HG03095 (cell line): ENCODE measurements around the gene PCARE.

Experiments
- ATAC-seq: cut with Tn5 transposase; IDR thresholded peaks from one replicate; pipeline ENCODE4 v1.9.1; 2021; ENCODE audit warnings: moderate library complexity; ENCODE audit not compliant: unreplicated experiment

Gene PCARE

DNA sequence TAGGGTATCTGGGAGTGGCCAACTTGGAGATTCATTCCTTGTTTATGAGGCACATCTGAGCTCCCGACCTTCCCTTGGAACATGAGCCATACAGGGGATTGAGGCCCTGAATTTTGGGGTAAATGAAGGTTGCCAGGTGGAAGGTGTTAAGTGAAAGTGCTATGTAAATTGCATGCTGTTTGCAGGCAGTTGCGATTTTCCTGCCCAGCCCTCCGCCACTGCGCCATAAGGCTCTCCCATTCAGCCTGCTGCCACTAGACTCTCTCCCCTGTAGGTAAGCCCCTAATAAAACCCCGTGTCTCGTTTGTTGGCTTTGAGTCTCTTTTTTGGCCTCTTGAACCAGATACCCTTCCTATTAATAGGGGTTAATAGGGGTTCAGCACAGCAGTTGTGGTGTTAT lies 33.8 kb downstream of the PCARE start:
- no peak for ATAC-seq

DNA sequence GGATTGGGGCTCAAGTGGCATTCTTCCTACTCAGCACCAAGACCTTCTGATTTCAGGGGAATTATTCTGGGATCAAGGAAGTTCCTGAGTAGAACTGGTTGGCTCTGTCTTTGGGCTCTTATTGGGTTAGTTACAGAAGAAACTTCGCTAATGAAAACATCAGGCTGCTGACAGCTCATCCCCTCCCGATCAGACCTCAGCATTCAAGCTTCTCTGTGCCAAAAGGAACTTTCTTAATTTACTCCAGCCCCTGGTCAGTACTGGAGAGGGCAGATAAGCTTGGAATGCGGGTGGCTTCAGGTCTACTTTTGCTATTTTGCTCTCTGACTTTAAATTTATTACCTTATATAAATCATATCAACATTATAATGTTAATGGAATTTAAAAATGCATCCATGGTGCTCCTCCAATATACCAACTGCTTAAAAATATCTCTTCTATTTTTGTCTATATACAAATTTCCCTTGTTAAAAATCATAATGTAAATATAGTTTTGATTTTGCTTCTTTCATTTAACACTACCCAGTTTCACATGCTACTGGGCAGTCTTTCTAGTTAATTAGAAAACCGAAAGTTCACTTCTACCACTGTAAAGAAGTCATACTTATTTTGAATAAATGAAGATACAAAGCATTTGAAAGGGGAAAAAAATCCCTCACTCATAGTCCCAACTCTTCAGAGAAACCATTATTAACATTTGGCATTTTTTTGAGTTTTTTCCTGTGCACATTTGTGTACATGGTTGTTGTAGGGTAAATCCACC lies 34.4 kb downstream of the PCARE start:
- ATAC-seq: no peak

DNA sequence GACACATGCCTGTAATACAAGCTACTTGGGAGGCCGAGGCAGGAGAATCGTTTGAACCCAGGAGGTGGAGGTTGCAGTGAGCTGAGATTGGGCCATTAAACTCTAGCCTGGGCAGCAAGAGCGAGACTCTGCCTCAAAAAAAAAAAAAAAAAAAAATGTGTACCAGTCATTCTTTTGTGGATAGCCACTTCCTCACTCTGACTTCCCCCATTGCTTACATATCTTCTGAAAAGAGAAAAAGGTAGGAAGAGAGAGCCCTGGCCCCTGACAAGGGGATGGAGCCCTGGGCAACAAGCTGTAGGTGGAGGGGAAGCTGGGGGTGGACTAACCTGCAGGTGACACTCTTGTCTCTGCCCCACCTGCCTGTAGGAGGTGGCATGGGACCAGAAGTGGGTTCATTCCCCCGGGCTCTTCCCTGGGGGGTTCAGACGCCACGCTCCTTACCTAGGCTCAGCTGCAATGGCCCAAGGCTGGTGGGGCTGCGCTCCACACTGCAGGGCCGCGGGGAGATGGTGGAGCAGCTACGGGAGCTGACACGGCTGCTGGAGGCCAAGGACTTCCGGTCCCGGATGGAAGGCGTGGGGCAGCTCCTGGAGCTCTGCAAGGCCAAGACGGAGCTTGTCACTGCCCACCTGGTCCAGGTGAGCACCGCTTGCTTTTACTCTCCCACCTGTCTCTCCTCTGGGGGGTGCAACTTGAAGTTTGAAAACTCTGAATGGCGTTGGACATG lies 39.1 kb downstream of the PCARE start:
- no peak for ATAC-seq

DNA sequence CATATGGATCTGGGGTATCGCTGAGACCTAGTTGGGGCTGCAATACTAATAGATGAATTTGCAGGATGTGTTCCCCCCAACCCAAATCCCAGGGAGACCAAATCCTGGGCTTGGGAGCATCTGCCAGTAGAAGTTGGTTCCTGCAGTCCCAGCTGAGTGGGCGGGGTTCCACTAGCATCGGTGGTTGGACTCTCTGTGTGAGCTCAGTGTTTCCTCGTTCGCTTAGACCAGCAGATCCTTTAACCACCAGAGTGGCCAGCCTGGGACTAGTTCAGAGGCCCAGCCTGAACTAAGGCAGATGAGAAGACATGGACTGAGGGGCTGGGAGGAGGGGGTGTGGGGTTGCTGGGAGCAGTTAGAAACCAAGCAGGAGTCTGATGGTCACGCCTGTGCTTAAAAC lies 40.7 kb downstream of the PCARE start:
- ATAC-seq: no peak

GRCh38 chr2:29033172-29033571 lies 41.2 kb downstream of the PCARE start:
- no peak for ATAC-seq

- no peak for ATAC-seq
Measured at GRCh38 chr2:29032189-29032588, 42.1 kb downstream of the PCARE start.

DNA sequence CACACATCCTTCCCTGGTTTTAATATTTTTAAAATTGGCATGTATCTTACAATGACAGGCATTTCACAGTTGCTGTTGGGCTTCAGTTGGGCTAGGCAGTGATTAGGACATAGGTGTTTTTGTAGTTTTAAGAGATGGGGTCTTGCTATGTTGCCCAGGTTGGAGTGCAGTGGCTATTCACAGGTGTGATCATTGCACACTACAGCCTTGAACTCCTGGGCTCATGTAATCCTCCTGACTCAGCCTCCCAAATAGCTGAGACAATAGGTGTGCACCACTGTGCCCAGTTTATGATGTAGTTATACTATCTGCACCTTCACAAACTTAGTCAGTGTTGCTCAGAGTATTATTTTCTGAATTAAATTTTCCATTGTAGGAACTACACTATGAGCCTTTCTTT lies 43.3 kb downstream of the PCARE start:
- no peak for ATAC-seq

DNA sequence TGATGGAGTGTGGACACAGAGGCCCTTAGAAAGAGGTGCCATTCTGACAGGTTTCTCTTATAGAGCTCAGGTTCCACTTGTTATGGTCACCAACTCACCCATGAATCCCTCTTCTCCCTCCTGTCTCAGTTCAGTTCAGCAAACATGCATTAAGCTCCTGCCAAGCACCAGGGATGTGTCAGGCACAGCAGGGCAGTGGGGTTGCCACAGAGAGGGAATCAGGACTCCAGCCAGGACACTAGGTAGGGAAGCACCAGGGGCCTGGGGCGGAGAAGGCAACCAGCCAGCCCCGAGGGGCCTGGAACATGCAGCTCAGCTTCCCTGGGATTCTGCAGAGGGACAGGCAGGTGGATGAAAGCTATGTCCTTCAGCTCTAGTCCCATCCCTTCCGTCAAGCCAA lies 48.6 kb downstream of the PCARE start:
- ATAC-seq: no peak

DNA sequence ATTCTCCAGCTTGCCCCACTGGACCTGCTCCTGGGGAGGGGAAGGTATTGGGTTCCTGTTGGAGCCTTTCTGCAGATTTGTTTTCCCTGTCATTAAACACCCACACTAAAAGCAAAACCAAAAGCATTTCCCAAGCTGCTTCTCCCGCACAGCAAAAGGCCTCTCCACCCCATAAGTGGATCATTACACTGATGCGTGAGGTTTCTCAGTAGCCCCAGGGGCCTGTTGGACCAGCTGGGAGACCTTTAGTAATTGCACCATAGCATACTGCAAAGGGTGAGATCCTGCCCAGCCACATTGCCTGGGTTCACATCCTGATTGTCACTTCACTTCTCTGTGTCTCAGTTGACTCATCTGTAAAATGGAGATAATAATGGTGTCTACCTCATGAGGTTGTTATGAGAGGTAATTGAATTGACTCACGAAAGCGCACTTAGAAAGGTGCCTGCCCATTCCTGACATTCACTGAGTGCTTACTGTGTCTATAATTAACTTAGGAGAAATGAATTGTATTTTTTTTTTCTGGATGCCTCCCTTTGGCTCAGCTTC lies 49.4 kb downstream of the PCARE start:
- ATAC-seq: no peak

DNA sequence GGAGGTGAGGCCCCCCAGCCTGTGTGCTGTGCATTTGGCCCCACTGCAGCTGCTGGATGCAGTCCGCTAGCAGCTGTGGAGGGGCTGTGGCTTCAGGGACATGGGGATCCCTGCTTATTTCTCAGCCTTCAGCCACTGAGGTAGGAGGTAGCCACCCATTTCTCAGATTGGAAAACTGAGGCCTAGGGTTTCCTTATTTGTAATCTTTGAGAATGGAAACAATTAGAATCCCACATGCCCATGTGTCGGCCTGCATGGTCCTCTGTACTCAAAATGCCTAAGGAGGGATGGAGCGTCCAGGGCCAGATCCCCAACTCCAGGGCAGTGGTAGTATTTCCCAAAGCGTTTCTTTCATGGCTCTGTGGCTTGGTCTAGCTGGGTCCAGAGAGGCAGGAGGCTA lies 51.1 kb downstream of the PCARE start:
- no peak for ATAC-seq

DNA sequence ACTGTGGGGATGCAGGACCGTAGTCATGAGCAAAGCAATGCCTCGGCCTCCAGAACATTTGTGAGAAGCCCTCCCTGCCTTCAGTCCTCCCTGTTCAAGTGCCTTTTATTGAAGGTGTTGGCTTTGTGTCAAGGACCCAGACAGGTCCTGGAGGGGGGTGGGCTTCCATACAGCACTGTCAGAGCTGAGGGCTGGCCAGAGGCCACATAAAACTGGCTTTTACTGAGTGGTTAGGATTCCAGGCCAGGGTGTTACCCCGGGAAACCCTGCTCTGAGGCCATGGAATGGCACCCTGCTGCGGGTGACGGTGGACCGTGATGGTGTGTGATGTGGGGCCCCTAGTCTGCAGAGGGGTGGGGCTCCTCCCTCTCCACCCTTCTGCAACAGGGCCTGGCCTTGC lies 51.6 kb downstream of the PCARE start:
- no peak for ATAC-seq

- no peak for ATAC-seq
Measured at GRCh38 chr2:29021886-29022285, 52.4 kb downstream of the PCARE start.

DNA sequence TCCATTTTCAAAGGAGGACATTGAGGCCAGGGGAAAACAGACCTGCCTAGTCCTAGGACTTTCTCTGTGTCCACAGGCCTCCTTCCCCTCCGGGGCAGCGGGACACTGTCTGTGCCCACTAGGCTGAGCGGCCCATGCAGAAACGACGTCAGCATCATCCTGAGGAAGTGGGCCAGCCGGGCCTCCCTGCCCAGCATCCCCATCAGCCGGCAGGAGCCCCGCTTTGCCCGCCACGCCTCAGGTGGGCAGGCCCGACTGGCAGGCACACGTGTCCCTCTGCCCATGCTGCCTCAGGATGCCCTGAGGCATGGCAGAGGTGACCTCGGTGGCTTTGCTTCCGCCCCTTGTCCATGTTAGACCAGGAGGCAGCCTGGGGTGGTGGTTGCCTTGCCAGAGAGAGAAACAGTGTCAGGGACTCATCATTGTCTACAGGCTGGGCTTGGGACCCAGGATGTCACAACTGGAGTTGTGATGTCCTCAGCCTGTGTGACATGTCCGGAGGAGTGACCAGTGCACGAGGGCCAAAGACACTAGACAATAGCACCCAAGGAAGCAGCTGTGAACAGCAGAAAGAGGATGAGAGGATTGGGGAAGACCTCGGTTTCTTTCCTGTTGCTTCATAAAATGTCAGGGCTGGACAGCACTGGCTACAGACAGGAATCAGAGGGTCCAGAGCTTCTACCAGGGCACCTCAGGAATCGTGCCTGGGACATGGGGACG lies 56.4 kb downstream of the PCARE start:
- ATAC-seq: no peak

DNA sequence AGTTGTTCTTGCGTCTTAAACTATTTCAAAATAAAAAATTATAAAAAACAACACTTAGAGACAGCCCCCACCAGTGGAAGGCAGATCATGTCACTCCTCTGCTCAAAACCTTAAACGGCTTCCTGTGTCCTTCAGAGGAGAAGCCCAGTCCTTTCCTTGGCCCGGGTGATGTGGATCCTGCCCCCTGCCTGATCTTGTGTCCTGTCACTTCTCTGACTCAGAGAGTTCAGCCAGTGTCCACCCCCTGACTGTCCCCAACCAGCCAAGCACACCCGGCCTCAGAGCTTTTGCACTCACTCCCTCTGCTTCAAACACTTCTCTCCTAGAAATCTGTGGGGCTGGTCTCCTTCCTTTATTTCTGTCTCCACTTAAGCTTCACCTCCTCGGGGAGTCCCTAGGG lies 57.8 kb downstream of the PCARE start:
- no peak for ATAC-seq

DNA sequence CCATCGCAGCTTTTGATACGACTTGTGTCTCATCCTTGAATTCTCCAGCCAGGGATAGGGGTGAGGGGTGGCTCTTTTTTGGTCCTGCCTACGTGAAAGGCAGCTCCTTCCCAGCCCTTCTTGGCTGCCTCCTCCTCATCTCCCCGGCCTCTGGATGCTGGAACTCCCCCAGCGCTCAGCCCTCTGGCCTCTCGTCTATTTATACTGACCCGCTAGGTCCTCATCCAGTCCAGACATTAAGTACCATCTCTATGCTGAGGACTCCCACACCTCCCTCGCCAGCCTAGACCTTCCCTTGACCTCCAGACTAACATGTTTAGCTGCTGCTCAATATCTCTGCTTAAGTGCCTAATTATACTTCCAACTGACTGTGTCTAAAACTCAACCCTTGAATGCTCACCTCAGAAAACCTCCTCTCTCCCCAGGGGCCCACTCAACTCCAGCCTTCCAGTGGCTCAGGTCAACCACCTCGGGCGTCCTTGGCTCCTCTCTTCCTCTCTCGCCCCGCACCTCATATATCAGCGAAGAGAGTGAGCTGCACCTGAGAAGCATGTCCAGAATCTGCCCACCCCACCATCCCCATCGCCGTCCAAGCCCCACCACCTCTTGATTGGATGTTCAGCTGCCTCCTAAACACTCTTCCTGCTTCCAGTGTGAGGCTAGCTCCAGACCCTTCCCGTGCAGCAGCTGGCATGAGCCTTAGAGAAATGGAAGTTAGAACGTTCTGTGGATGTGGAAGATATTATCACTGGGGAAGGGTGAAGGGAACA lies 58.4 kb downstream of the PCARE start:
- ATAC-seq: no peak

GRCh38 chr2:29014811-29015421 lies 59.4 kb downstream of the PCARE start:
- no peak for ATAC-seq

DNA sequence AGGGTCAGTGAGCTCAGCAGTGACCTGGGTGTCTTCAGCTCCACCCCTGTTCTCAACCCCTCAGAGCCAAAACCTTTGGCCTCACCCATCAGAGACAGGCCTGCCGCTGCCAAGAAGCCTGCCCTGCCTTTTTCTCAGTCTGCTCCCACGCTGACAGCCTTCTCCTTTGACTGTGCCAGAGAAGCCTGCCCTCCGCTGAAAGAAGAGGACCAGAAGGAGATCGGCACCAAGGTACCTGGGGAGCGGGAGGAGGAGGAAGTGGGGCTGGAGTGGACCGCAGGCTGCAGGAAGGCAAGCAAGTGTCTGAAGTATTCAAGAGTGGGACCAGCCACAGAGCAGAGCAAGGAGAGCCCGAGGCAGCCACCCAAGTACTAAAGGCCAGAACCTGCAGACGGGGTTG lies 60.0 kb downstream of the PCARE start:
- no peak for ATAC-seq

DNA sequence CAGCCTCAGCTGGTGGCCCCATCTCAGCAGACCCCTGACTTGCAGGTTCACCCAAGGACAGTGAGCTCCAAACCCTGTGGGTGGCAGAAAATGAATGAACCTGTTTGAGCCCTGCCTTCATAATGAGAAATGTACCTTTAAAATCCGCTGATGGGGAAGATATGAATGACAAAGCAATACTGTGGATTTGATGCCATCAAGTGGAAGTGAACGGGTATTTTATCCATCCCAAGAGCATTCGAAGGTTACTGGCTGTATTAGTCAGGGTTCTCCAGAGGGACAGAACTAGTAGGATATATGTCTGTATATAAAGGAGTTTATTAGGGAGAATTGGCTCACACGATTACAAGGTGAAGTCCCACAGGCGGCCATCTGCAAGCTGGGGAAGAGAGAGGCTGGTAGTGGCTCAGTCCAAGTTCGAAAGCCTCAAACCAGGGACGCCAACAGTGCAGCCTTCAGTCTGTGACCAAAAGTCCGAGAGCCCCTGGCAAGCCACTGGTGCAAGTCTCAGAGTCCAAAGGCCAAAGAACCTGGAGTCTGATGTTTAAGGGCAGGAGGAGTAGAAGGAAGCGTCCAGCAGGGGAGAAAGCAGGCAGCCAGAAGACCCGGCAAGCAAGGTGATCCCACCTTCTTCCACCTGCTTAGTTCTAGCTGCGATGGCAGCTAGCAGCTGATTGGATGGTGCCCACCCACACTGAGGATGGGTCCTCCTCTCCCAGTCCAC lies 61.1 kb downstream of the PCARE start:
- no peak for ATAC-seq

DNA sequence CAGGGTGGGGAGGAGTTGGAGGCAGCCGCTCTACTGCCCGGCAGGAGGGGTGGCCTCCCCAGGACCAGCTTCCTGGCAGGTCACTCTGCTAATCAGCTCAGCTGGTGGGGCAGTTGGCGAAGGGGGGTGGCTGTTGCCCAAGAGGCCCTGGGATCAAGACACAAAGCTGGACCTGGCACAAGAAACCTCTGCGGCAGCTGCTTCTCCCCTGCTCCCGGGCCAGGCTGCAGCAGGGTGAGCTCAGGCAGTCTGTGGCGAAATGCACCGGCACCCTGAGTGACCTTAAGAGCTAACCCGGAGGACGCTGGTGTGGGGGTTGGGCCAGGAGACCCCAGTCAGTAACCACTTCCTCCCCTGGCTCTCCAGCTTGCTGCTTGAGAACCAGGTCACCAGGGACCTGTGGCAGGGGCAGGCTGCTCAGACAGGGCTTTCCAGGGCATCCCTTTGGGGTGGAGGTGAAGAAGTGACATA lies 62.1 kb downstream of the PCARE start:
- no peak for ATAC-seq
